ENCODE results near the gene GSK3A. TPM values are rescaled to one million over a fixed set of nuclear protein-coding genes. Genes with fewer than 3 reads are reported as not detected.

GSK3A gene
- total RNA-seq, 1 donor from 2014 or later = 42.0 TPM

DNA sequence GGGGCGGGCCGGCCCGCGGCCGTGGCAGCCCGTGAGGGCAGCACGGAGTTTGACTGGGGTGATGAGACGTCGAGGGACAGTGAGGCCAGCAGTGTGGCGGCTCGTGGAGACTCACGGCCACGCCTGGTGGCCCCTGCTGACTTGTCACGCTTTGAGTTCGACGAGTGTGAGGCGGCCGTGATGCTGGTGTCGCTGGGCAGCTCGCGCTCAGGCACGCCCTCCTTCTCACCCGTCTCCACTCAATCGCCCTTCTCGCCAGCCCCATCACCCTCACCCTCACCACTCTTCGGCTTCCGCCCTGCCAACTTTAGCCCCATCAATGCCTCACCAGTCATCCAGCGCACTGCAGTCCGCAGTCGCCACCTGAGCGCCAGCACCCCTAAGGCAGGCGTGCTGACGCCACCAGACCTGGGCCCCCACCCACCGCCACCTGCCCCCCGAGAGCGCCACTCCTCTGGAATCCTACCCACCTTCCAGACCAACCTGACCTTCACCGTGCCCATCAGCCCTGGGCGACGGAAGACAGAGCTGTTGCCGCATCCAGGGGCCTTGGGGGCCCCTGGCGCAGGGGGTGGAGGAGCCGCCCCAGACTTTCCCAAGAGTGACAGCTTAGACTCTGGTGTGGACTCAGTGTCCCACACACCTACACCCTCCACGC is 31.1 kb upstream of the GSK3A start:
- no peak for DNase-seq (ENCODE audit: low spot score)
- no peaks in the 10 kb centered on the region for H3K9me3 Mint-ChIP-seq (ENCODE audit: low read depth)
- no peak overlapping the region for H3K4me3 Mint-ChIP-seq (ENCODE audit: unreplicated experiment)
- H3K27me3 Mint-ChIP-seq (ENCODE audit: low read depth) = no peaks in the 10 kb centered on the region
- no peak overlapping the region for H3K27ac Mint-ChIP-seq (ENCODE audit: unreplicated experiment)
- no peak for TF ChIP-seq CTCF (IDR thresholded peaks at IDR 0.05)
- H3K4me1 Mint-ChIP-seq (ENCODE audit: low read depth) = peaks cover 58% of the 10 kb centered on the region
- peaks cover 15% of the 10 kb centered on the region for H3K36me3 Mint-ChIP-seq (ENCODE audit: low read depth)

DNA sequence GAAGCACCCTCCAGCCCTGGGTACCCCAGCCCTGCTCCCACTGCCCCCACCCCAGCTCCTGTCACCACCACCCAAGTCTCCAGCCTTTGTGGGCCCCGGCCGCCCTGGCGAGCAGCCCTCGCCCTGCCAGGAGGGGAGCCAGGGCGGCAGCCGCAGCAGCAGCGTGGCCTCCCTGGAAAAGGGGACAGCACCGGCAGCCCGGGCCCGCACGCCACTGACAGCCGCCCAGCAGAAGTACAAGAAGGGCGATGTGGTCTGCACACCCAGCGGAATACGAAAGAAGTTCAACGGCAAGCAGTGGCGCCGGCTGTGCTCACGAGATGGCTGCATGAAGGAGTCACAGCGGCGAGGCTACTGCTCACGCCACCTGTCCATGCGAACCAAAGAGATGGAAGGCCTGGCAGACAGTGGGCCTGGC is 30.6 kb upstream of the GSK3A start:
- no peak for TF ChIP-seq CTCF (IDR thresholded peaks at IDR 0.05)
- Mint-ChIP-seq H3K4me3 (ENCODE audit: unreplicated experiment) (no peak overlapping the region), H3K27ac (ENCODE audit: unreplicated experiment) (no peak overlapping the region), H3K4me1 (ENCODE audit: low read depth) (peaks cover 53% of the 10 kb centered on the region), H3K27me3 (ENCODE audit: low read depth) (no peaks in the 10 kb centered on the region), H3K36me3 (ENCODE audit: low read depth) (peaks cover 15% of the 10 kb centered on the region), H3K9me3 (ENCODE audit: low read depth) (no peaks in the 10 kb centered on the region)
- no peak for DNase-seq (ENCODE audit: low spot score)

- H3K4me1 Mint-ChIP-seq (ENCODE audit: low read depth) = peaks cover 48% of the 10 kb centered on the region
- no peak overlapping the region for H3K4me3 Mint-ChIP-seq (ENCODE audit: unreplicated experiment)
- peaks cover 15% of the 10 kb centered on the region for H3K36me3 Mint-ChIP-seq (ENCODE audit: low read depth)
- no peak overlapping the region for H3K27ac Mint-ChIP-seq (ENCODE audit: unreplicated experiment)
- H3K27me3 Mint-ChIP-seq (ENCODE audit: low read depth) = no peaks in the 10 kb centered on the region
- DNase-seq (ENCODE audit: low spot score) = no peak
- TF ChIP-seq CTCF (IDR thresholded peaks at IDR 0.05) = no peak
- H3K9me3 Mint-ChIP-seq (ENCODE audit: low read depth) = no peaks in the 10 kb centered on the region
These were observed 30.1 kb upstream of the GSK3A start for GRCh38 chr19:42272535-42272897.

- no peak for DNase-seq (ENCODE audit: low spot score)
- no peaks in the 10 kb centered on the region for H3K27me3 Mint-ChIP-seq (ENCODE audit: low read depth)
- H3K36me3 Mint-ChIP-seq (ENCODE audit: low read depth) = peaks cover 15% of the 10 kb centered on the region
- H3K9me3 Mint-ChIP-seq (ENCODE audit: low read depth) = no peaks in the 10 kb centered on the region
- peaks cover 43% of the 10 kb centered on the region for H3K4me1 Mint-ChIP-seq (ENCODE audit: low read depth)
- no peak overlapping the region for H3K4me3 Mint-ChIP-seq (ENCODE audit: unreplicated experiment)
- TF ChIP-seq CTCF (IDR thresholded peaks at IDR 0.05) = no peak
- H3K27ac Mint-ChIP-seq (ENCODE audit: unreplicated experiment) = no peak overlapping the region
These were observed 29.6 kb upstream of the GSK3A start for GRCh38 chr19:42271861-42272534.

GRCh38 chr19:42271045-42271419 is 28.6 kb upstream of the GSK3A start:
- H3K4me3 Mint-ChIP-seq (ENCODE audit: unreplicated experiment) = peak overlapping the region; percentile 44
- peaks cover 34% of the 10 kb centered on the region for H3K4me1 Mint-ChIP-seq (ENCODE audit: low read depth)
- DNase-seq (ENCODE audit: low spot score) = no peak
- TF ChIP-seq CTCF (IDR thresholded peaks at IDR 0.05) = no peak
- H3K27me3 Mint-ChIP-seq (ENCODE audit: low read depth) = no peaks in the 10 kb centered on the region
- peaks cover 13% of the 10 kb centered on the region for H3K36me3 Mint-ChIP-seq (ENCODE audit: low read depth)
- H3K9me3 Mint-ChIP-seq (ENCODE audit: low read depth) = no peaks in the 10 kb centered on the region
- peak overlapping the region; percentile 79 for H3K27ac Mint-ChIP-seq (ENCODE audit: unreplicated experiment)
